Hepatocyte (in vitro differentiated cells): ENCODE data around the gene EEIG1.

Source experiments
- EZH2 ChIP-seq: fragments of 200-600 bp; sonication (generic); IDR thresholded peaks from 2 replicates; pipeline ENCODE4 v1.6.1; 2016; ENCODE audit warnings: antibody characterized with exemption, mild to moderate bottlenecking, borderline replicate concordance
- EZH2phosphoT487 ChIP-seq: fragments of 200-600 bp; sonication (generic); IDR thresholded peaks from one replicate; pipeline ENCODE4 v1.6.1; 2018; ENCODE audit warnings: antibody characterized with exemption, mild to moderate bottlenecking, low read depth, moderate library complexity; ENCODE audit not compliant: unreplicated experiment, severe bottlenecking
- TF ChIP-seq, protein P1 (sequence below): fragments of 200-600 bp; sonication (generic); IDR thresholded peaks from 2 replicates; pipeline ENCODE4 v1.5.1; 2016; ENCODE audit warnings: antibody characterized with exemption, mild to moderate bottlenecking; ENCODE audit not compliant: poor library complexity

DNA sequence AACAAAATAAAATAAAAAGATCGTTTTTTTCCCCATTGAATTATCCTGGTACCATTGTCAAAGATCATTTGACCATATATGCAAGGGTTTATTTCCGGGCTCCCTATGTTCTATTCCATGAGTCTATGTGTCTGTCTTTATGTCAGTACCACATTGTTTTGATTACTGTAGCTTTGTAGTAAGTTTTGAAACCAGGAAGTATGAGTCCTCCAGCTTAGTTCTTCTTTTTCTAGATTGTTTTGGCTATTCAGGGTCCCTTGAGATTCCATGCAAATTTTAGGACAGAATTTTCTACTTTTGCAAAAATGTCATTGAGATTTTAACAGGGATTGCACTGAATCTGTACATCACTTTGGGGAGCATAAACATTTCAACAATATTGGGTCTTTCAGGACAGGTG, 18.7 kb upstream of the EEIG1 start:
- TF ChIP-seq, protein P1, sequence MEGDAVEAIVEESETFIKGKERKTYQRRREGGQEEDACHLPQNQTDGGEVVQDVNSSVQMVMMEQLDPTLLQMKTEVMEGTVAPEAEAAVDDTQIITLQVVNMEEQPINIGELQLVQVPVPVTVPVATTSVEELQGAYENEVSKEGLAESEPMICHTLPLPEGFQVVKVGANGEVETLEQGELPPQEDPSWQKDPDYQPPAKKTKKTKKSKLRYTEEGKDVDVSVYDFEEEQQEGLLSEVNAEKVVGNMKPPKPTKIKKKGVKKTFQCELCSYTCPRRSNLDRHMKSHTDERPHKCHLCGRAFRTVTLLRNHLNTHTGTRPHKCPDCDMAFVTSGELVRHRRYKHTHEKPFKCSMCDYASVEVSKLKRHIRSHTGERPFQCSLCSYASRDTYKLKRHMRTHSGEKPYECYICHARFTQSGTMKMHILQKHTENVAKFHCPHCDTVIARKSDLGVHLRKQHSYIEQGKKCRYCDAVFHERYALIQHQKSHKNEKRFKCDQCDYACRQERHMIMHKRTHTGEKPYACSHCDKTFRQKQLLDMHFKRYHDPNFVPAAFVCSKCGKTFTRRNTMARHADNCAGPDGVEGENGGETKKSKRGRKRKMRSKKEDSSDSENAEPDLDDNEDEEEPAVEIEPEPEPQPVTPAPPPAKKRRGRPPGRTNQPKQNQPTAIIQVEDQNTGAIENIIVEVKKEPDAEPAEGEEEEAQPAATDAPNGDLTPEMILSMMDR = no peak
- no peak for TF ChIP-seq EZH2phosphoT487
- TF ChIP-seq EZH2 = no peak
